CD4-positive, alpha-beta memory T cell (primary cell): ENCODE results near the gene TRPV5. TPM values are rescaled to one million over a fixed set of nuclear protein-coding genes. Genes with fewer than 3 reads are reported as not detected.

ENCODE experiments used
- CTCF ChIA-PET: fragments of 350-600 bp; sonication (Branson Sonifier 250); formaldehyde crosslinking; loops from one replicate; lab custom pipeline; 2021; ENCODE audit warnings: inconsistent platforms; ENCODE audit not compliant: partially characterized antibody; lab: Charles Lee
- POLR2A ChIA-PET: fragments of 350-600 bp; sonication (Branson Sonifier 250); formaldehyde crosslinking; loops from one replicate; lab custom pipeline; 2021; ENCODE audit not compliant: partially characterized antibody; lab: Charles Lee
- DNase-seq, 5 donors: peaks; one replicate each; pipeline versions ENCODE4 v3.0.0 to v3.0.0-alpha.2; 2020 to 2022; ENCODE audit warnings: mixed read lengths in 1 of 5
- H3K27ac ChIP-seq: one replicate; pipeline ENCODE4 v1.7.0; 2013; ENCODE audit warnings: low read depth, low read length
- H3K27me3 ChIP-seq: 2 replicates; pipeline ENCODE4 v1.7.0; 2013; ENCODE audit warnings: mild to moderate bottlenecking, low read length, moderate library complexity; ENCODE audit not compliant: insufficient read depth
- H3K36me3 ChIP-seq: 2 replicates; pipeline ENCODE4 v1.7.0; 2013; ENCODE audit warnings: mild to moderate bottlenecking, low read length, moderate library complexity; ENCODE audit not compliant: insufficient read depth
- H3K4me1 ChIP-seq: 2 replicates; pipeline ENCODE4 v1.7.0; 2013; ENCODE audit warnings: mild to moderate bottlenecking, low read length, moderate library complexity; ENCODE audit not compliant: insufficient read depth
- H3K4me3 ChIP-seq, 2 donors: one replicate each; pipeline ENCODE4 v1.7.0; 2013; ENCODE audit warnings: low read length in 2 of 2, mild to moderate bottlenecking in 1 of 2
- H3K9me3 ChIP-seq, 2 donors: one replicate each; pipeline ENCODE4 v1.7.0; 2013; ENCODE audit warnings: low read length in 2 of 2, control low read depth in 1 of 2; ENCODE audit not compliant: control insufficient read depth in 1 of 2
- H3K27ac Mint-ChIP-seq, 7 donors: one replicate each; pipeline ENCODE4 v1.8.0; 2020 to 2021; ENCODE audit warnings: mixed read lengths in 7 of 7, mild to moderate bottlenecking in 6 of 7, inconsistent platforms in 3 of 7, moderate library complexity in 3 of 7
- H3K27me3 Mint-ChIP-seq, 2 donors: one replicate each; pipeline ENCODE4 v1.8.0; 2020 to 2021; ENCODE audit warnings: mixed read lengths in 2 of 2
- H3K36me3 Mint-ChIP-seq, 2 donors: one replicate each; pipeline ENCODE4 v1.8.0; 2020 to 2021; ENCODE audit warnings: mixed read lengths in 2 of 2, inconsistent platforms in 1 of 2, mild to moderate bottlenecking in 1 of 2
- H3K4me1 Mint-ChIP-seq, 4 donors: one replicate each; pipeline ENCODE4 v1.8.0; 2020 to 2021; ENCODE audit warnings: mixed read lengths in 4 of 4, mild to moderate bottlenecking in 1 of 4
- H3K4me3 Mint-ChIP-seq, 8 donors: one replicate each; pipeline ENCODE4 v1.8.0; 2020 to 2021; ENCODE audit warnings: mixed read lengths in 8 of 8, mild to moderate bottlenecking in 7 of 8, moderate library complexity in 6 of 8, inconsistent platforms in 3 of 8
- H3K9me3 Mint-ChIP-seq, 8 donors: one replicate each; pipeline ENCODE4 v1.8.0; 2020 to 2021; ENCODE audit warnings: mixed read lengths in 8 of 8, mild to moderate bottlenecking in 5 of 8, inconsistent platforms in 3 of 8, moderate library complexity in 1 of 8
- intact Hi-C: fragments of 100-400 bp; cut with micrococcal nuclease; formaldehyde crosslinking; loops from one replicate; pipeline ENCODE4 v1.15.1; 2023
- polyA plus RNA-seq, 2 donors: library from polyadenylated mRNA; unstranded; fragments of 300-500 nt; fragmentation: Illumina TruSeq; gene quantifications; one replicate each; pipeline ENCODE4 v1.2.3, GENCODE V29; 2021
- total RNA-seq, 2 experiments: library from RNA; stranded (reverse); gene quantifications; one replicate each; pipeline ENCODE4 v1.2.3, GENCODE V29; 2021

TRPV5 gene
- total and polyA plus RNA-seq, 4 experiments from 2014 or later: not detected

DNA sequence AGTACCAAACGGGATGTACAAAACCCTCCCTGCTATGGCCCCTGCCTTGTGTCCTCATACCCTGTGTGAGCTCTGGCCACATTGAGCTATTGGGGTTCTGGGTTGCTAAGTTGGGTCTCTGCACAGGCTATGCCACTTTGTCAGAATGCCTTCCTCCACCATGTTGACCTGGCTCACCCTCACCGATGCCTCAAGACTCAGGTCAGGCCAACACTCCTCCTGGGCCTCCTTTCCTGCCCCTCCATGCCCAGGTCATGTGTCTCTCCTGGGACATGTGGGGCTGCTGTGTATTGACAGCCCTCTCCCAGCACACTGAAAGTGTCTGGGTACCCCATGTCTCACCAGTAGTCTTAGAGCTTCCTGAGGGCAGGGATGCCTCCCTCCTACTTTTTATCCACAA lies 14.6 kb downstream of the TRPV5 start:
- no peaks in the 10 kb centered on the region for H3K4me1 Mint-ChIP-seq
- no peaks in the 10 kb centered on the region for H3K36me3 ChIP-seq
- H3K9me3 ChIP-seq: no peaks in the 10 kb centered on the region
- POLR2A ChIA-PET: no interaction called here
- H3K4me3 Mint-ChIP-seq: no peak overlapping the region
- H3K36me3 Mint-ChIP-seq: no peaks in the 10 kb centered on the region
- H3K27me3 Mint-ChIP-seq: peaks cover 8 to 10% of the 10 kb centered on the region in 2 donors
- no peak for DNase-seq
- H3K4me1 ChIP-seq: no peaks in the 10 kb centered on the region
- no peak overlapping the region for H3K27ac Mint-ChIP-seq
- H3K9me3 Mint-ChIP-seq: no peaks in the 10 kb centered on the region
- H3K4me3 ChIP-seq: no peak overlapping the region
- H3K27me3 ChIP-seq: no peaks in the 10 kb centered on the region
- intact Hi-C loops: no loop called here
- CTCF ChIA-PET: no interaction called here
- no peak overlapping the region for H3K27ac ChIP-seq

DNA sequence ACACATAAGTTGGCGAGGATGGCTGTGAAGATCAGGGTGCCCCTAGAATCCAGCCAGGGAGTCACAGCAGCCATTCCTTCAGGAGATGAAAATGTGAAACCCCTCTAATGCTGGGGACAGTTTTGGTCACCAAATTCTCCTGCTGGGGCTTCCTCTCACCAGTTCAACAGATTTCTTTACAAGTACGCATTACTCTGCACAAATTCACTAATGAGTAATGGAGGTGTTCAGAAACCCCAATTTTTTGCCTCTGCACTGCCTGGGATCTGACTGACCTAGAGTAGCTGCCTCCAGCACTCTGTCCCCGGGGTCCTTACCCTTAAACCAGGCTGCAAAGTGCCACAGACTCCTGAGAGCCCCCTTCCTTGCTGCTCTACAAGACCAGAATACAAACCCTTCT lies 16.1 kb downstream of the TRPV5 start:
- Mint-ChIP-seq H3K9me3 (no peaks in the 10 kb centered on the region), H3K27ac (no peak overlapping the region), H3K4me3 (no peak overlapping the region), H3K4me1 (no peaks in the 10 kb centered on the region), H3K36me3 (no peaks in the 10 kb centered on the region), H3K27me3 (peaks cover 12 to 14% of the 10 kb centered on the region in 2 donors)
- intact Hi-C loops: no loop called here
- ChIA-PET POLR2A (no interaction called here), CTCF (no interaction called here)
- Histone ChIP-seq H3K36me3 (no peaks in the 10 kb centered on the region), H3K4me3 (no peak overlapping the region), H3K27ac (no peak overlapping the region), H3K27me3 (no peaks in the 10 kb centered on the region), H3K4me1 (no peaks in the 10 kb centered on the region), H3K9me3 (no peaks in the 10 kb centered on the region)
- no peak for DNase-seq

DNA sequence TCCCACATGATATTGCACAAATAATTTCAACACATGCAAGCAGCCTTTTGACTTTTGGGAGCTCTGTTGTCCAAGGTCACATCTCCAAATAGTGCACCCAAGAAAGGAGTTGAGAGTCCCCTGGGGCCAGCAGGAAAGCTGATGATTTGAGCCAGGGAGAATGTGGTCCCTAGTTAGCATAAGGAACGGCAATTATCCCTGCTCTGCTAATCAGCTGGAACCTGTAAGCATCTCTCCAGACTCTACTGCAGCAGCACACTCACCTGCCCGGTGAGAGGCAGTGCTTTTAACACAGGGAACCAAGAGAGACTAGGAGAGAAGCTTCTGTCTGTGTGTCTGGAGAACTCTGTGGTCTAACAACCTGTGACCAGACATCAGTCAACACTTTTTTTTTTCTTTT lies 17.0 kb downstream of the TRPV5 start:
- no peaks in the 10 kb centered on the region for H3K9me3 Mint-ChIP-seq
- Histone ChIP-seq H3K27ac (no peak overlapping the region), H3K27me3 (no peaks in the 10 kb centered on the region), H3K9me3 (no peaks in the 10 kb centered on the region), H3K4me1 (no peaks in the 10 kb centered on the region), H3K36me3 (no peaks in the 10 kb centered on the region), H3K4me3 (no peak overlapping the region)
- no peak overlapping the region for H3K4me3 Mint-ChIP-seq
- no peak overlapping the region for H3K27ac Mint-ChIP-seq
- intact Hi-C loops: no loop called here
- ChIA-PET CTCF (no interaction called here), POLR2A (no interaction called here)
- H3K36me3 Mint-ChIP-seq: no peaks in the 10 kb centered on the region
- no peak for DNase-seq
- peaks cover 15 to 20% of the 10 kb centered on the region in 2 donors for H3K27me3 Mint-ChIP-seq
- no peaks in the 10 kb centered on the region for H3K4me1 Mint-ChIP-seq

DNA sequence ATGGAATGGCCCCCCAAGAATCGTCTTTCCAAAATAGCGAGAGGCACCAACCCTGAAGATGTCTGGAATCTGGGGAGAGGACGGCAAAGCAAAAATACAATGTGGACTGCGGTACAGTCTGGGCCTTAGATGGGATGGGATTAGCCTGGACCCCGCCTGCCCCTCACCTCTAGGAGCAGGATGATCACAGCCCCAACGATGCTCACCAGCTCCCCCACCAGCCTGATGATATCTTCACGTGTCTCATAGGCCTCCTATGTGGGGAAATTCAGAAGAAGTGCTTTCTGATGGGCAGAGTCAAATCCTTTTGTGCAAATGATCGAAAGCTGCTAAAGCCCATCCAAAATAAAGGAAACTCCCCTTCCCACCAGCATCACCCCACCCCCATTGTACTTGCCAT lies 18.2 kb downstream of the TRPV5 start:
- Histone ChIP-seq H3K27me3 (no peaks in the 10 kb centered on the region), H3K27ac (no peak overlapping the region), H3K4me3 (no peak overlapping the region), H3K36me3 (no peaks in the 10 kb centered on the region), H3K9me3 (no peaks in the 10 kb centered on the region), H3K4me1 (no peaks in the 10 kb centered on the region)
- H3K36me3 Mint-ChIP-seq: no peaks in the 10 kb centered on the region
- H3K4me1 Mint-ChIP-seq: no peaks in the 10 kb centered on the region
- CTCF ChIA-PET: no interaction called here
- POLR2A ChIA-PET: interaction anchor here (0.6 kb wide), 1 partner anchor 75 kb away, joined by 6 read pairs; no protein-coding TSS in a partner anchor
- peaks cover 21 to 24% of the 10 kb centered on the region in 2 donors for H3K27me3 Mint-ChIP-seq
- intact Hi-C loops: no loop called here
- H3K4me3 Mint-ChIP-seq: no peak overlapping the region
- no peak for DNase-seq
- H3K9me3 Mint-ChIP-seq: no peaks in the 10 kb centered on the region
- H3K27ac Mint-ChIP-seq: no peak overlapping the region

DNA sequence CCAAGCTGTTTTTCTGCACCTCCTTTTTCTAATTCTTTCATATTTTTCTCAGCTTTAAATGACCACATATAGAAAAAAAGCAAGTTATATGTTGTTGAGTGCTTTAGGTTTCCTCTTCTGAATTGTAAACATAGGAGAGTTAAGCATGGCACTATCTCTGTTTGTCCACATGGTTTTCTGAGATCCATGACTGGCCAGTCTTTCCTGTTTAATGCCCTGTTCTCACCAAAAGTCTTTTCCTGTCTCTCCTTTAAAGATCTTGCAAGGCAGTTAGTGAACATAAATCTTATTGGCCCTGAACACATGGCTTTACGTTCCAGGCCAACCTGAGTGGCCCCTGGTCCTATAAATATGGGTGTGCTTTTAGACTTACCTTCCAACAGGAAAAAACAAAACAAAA lies 19.4 kb downstream of the TRPV5 start:
- POLR2A ChIA-PET: no interaction called here

DNA sequence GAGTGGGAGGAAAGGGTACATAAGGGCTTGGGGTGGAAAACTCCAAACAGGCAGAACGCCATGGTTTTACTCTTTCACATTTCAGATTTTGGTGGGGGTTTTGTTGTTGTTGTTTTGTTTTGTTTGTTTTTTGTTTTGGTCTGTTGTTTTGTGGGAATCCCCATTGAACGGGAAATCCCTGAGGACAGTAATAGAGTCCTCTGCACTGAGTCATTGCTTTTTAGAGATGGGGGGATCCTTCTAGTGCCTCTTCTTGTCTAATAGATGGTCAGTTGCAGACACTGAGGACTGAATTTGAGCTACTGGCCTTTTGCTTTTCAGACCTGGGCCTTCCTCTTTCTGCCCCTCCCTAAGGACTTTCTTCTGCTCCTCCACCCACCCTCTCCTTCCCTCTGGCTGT lies 20.0 kb downstream of the TRPV5 start:
- Mint-ChIP-seq H3K36me3 (no peaks in the 10 kb centered on the region), H3K4me3 (no peak overlapping the region), H3K9me3 (no peaks in the 10 kb centered on the region), H3K4me1 (peaks cover 0 to 2% (median 0%) of the 10 kb centered on the region in 4 donors), H3K27ac (no peak overlapping the region), H3K27me3 (peaks cover 27 to 29% of the 10 kb centered on the region in 2 donors)
- Histone ChIP-seq H3K4me1 (no peaks in the 10 kb centered on the region), H3K9me3 (no peaks in the 10 kb centered on the region), H3K4me3 (no peak overlapping the region), H3K27ac (no peak overlapping the region), H3K36me3 (no peaks in the 10 kb centered on the region), H3K27me3 (no peaks in the 10 kb centered on the region)
- CTCF ChIA-PET: no interaction called here
- POLR2A ChIA-PET: no interaction called here
- intact Hi-C loops: no loop called here
- DNase-seq: no peak

More for the DNA sequence above, 19.4 kb downstream of the TRPV5 start:
- CTCF ChIA-PET: no interaction called here
- Histone ChIP-seq H3K27ac (no peak overlapping the region), H3K4me3 (no peak overlapping the region), H3K27me3 (no peaks in the 10 kb centered on the region), H3K9me3 (no peaks in the 10 kb centered on the region), H3K36me3 (no peaks in the 10 kb centered on the region), H3K4me1 (no peaks in the 10 kb centered on the region)
- H3K4me3 Mint-ChIP-seq: no peak overlapping the region
- H3K36me3 Mint-ChIP-seq: no peaks in the 10 kb centered on the region
- no peak for DNase-seq
- peak overlapping the region in 1 of 7 donors; percentile 6 for H3K27ac Mint-ChIP-seq
- H3K9me3 Mint-ChIP-seq: no peaks in the 10 kb centered on the region
- H3K4me1 Mint-ChIP-seq: peaks cover 0 to 2% (median 0%) of the 10 kb centered on the region in 4 donors
- intact Hi-C loops: no loop called here
- peaks cover 24% of the 10 kb centered on the region in 2 donors for H3K27me3 Mint-ChIP-seq

DNA sequence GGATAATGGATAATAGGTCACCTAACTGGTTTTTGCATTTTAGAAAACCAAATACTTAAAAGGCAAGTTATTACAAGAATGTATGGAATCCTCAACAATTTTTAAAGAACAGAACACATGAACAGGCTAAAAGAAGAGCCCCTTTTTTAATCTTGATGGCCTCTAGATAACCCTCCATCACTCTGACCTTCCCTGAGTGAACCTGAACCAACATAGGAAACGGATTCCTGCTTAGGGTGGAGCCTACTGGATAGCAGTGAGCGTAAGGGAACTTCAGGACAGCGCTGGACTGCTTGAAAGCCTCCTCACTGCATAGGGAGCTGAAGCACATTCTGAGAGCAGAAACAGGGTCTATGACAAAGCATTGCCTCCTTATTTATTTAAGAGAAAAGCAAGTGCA lies 20.5 kb downstream of the TRPV5 start:
- Mint-ChIP-seq H3K4me1 (peaks cover 0 to 2% (median 0%) of the 10 kb centered on the region in 4 donors), H3K4me3 (no peak overlapping the region), H3K27me3 (peaks cover 27 to 30% of the 10 kb centered on the region in 2 donors), H3K36me3 (no peaks in the 10 kb centered on the region), H3K27ac (no peak overlapping the region), H3K9me3 (no peaks in the 10 kb centered on the region)
- no peaks in the 10 kb centered on the region for H3K27me3 ChIP-seq
- ChIA-PET POLR2A (no interaction called here), CTCF (no interaction called here)
- no peak overlapping the region for H3K27ac ChIP-seq
- intact Hi-C loops: no loop called here
- no peak for DNase-seq
- H3K4me1 ChIP-seq: no peaks in the 10 kb centered on the region
- no peaks in the 10 kb centered on the region for H3K36me3 ChIP-seq
- H3K9me3 ChIP-seq: no peaks in the 10 kb centered on the region
- no peak overlapping the region for H3K4me3 ChIP-seq

DNA sequence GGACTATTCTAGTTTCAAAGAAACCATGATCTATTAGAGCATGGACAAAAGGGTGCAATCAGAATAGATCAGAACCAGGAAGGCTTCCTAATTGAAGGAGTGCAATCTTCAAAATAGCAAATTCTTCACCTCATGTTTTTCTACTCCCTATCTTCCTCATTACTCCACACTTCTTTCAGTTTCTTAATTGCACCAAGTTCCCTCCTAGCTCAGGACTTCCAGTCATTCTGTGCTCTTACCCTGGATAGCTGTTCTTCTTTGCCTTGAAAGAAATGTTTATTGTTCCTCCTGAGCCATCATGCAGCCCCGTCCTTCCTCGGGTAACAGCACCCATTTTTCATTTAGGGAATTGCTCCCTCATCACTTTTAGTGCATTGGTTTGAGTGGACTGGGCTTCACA lies 23.1 kb downstream of the TRPV5 start:
- Histone ChIP-seq H3K27ac (no peak overlapping the region), H3K9me3 (no peaks in the 10 kb centered on the region), H3K36me3 (no peaks in the 10 kb centered on the region), H3K4me1 (no peaks in the 10 kb centered on the region), H3K27me3 (no peaks in the 10 kb centered on the region), H3K4me3 (no peak overlapping the region)
- H3K9me3 Mint-ChIP-seq: peaks cover 0 to 4% (median 2%) of the 10 kb centered on the region in 8 donors
- ChIA-PET CTCF (interaction anchor here (1.0 to 1.4 kb wide), 4 partner anchors 9 to 56 kb away, joined by 3 to 5 read pairs (median 3); partner anchors contain the start of gene EPHB6), POLR2A (no interaction called here)
- no peak for DNase-seq
- H3K4me3 Mint-ChIP-seq: no peak overlapping the region
- peaks cover 0 to 2% (median 0%) of the 10 kb centered on the region in 4 donors for H3K4me1 Mint-ChIP-seq
- H3K27me3 Mint-ChIP-seq: peaks cover 30 to 35% of the 10 kb centered on the region in 2 donors
- H3K36me3 Mint-ChIP-seq: no peaks in the 10 kb centered on the region
- H3K27ac Mint-ChIP-seq: no peak overlapping the region
- intact Hi-C loops: no loop called here
